Measurements from ENCODE around the gene FRMD3.
"Not testable (repeated sequence)": the region's sequence is repeated elsewhere in the genome, so short reads cannot be mapped to it uniquely, and the experiment has no call there.

Gene FRMD3

GRCh38 chr9:83384214-83384613, 154.0 kb downstream of the FRMD3 start:
- DNase-seq = no peak

DNA sequence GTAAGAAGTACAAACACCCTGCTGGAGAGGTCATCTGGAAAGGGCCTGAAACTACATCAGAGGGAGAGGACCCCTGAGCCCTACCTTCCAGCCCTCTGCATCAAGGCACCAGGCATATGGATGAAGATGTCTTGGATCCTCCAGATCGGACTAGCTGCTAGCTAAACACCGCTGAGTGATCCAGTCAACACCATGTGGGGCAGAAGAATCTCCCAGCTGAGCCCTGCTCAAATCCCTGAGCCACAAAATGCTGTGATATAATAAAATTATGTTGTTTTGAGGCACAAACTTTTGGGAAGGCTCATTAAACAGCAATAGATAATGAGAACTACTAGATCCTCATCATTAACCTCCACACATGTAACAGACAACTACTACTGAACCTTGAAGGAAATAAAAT, 155.2 kb downstream of the FRMD3 start:
- no peak for DNase-seq

GRCh38 chr9:83382421-83382820, 155.8 kb downstream of the FRMD3 start:
- DNase-seq = no peak

GRCh38 chr9:83379045-83379444, 159.2 kb downstream of the FRMD3 start:
- no peak for DNase-seq

- DNase-seq = no peak
Observed at GRCh38 chr9:83372957-83373356, 165.2 kb downstream of the FRMD3 start.

- DNase-seq = no peak
Observed at GRCh38 chr9:83367326-83367725, 170.9 kb downstream of the FRMD3 start.

GRCh38 chr9:83362341-83362995, 175.7 kb downstream of the FRMD3 start:
- DNase-seq = no peak

- DNase-seq = no peak
Observed at GRCh38 chr9:83359039-83359438, 179.2 kb downstream of the FRMD3 start.

DNA sequence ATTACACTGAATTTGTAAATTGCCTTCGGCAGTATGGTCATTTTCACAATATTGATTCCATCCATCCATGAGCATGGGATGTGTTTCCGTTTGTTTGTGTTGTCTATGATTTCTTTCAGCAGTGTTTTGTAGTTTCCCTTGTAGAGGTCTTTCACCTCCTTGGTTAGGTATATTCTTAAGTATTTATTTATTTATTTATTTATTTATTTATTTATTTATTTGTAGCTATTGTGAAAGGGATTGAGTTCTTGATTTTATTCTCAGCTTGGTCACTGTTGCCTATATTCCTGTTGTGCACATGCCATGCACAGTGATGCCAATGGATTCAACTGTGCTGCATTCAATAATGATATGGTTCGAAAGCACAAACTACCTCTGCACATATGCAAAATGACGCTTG, 179.7 kb downstream of the FRMD3 start:
- DNase-seq = not testable (repeated sequence)

DNA sequence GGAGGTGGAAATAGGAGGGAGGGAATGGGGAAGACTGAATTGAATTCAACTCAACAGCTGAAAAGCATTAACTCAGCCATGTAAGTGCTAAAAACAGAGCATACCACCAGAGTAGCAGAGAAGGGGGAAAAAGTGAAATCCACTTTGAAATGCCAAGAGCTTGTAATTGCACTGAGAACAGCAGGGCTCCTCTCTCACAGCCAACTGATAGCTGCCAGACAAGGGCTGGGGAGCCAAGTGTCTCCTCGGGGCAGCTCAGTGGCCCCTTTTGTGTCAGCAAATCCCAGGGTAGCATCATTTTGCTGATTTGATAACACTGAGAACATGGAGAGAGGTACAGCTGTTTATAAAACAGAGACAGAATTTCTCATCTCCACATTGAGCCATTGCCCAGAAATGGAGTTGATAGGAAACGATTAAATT, 182.5 kb downstream of the FRMD3 start:
- no peak for DNase-seq

GRCh38 chr9:83355024-83355444, 183.2 kb downstream of the FRMD3 start:
- DNase-seq = peak; percentile 10

DNA sequence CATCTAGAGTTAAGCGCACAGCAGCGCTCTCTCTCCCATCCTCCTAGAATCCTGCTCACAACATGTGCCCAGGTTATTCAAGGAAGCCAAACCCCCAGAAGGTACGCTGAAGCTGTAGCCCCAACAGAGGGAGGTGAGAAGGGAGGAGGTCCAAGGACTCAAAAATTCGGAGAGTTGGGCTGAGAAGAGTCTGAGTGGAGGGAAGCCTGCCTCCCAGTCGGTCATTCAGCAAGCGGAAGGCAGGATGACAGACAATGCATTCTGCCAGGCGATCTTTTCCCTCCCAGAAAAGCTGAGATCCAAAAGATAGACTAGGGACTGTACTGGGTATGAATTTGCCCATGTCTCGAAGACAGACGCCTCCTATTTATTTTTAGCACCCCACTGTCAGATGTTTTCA, 189.2 kb downstream of the FRMD3 start:
- DNase-seq = no peak

DNA sequence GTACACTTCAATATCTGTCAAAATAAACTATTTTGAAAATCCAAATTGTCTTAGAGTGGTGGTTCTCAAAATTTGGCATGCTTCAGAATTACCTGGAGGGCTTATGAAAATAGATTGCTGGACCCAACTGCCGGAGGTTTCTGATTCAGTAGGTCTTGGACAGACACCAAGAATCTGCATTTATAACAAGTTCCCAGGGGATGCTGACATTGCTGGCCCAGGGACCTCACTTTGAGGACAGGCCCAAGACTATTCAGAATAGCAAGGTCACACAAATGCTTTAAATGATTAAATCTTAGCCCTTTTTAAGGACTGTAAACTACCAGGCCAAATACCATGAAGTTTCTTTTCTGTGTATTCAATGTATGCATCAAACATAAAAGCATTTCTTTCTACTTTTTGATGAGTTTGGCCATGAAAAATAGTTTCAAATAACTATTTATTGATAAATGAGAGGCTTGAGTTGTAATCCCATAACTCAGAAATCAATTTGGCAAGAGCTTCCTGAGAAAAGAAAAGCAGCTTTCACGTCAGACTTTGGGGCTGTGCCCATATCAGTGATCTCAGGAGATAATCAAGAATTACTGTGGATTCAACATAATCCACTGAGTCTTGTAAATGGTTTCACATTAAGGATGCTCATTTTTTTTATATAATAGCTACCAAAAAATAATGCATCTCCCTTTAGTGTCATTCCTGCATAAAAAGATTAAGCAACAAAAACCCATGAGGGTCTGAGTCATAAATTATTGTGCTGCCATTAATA, 191.4 kb downstream of the FRMD3 start:
- DNase-seq = no peak

- DNase-seq = no peak
Observed at GRCh38 chr9:83343366-83343999, 194.7 kb downstream of the FRMD3 start.

GRCh38 chr9:83342731-83343130, 195.5 kb downstream of the FRMD3 start:
- DNase-seq = no peak

GRCh38 chr9:83342006-83342405, 196.2 kb downstream of the FRMD3 start:
- DNase-seq = no peak

DNA sequence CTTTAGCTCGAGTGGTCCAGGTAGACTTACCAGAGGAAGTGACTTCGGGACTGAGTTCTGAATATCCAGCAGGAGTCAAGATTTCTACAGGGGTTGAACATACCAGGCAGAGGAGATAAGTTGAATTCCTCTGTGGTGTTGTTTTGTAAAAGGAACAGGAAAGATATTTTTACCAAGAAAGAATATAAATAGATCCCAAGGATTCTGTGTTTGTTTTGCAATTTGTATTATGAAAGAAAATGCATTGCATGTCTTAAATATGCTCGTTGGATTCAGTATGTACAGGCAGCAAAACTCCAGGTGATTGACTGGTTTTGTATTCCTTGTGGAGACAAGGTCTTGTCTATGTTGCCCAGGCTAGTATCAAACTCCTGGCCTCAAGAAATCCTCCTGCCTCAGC, 197.8 kb downstream of the FRMD3 start:
- no peak for DNase-seq

GRCh38 chr9:83339435-83339834, 198.8 kb downstream of the FRMD3 start:
- no peak for DNase-seq

- no peak for DNase-seq
Observed at GRCh38 chr9:83336706-83337105, 201.5 kb downstream of the FRMD3 start.

GRCh38 chr9:83334320-83334719, 203.9 kb downstream of the FRMD3 start:
- peak; percentile 52 for DNase-seq

- no peak for DNase-seq
Observed at GRCh38 chr9:83330207-83331196, 207.7 kb downstream of the FRMD3 start.

DNA sequence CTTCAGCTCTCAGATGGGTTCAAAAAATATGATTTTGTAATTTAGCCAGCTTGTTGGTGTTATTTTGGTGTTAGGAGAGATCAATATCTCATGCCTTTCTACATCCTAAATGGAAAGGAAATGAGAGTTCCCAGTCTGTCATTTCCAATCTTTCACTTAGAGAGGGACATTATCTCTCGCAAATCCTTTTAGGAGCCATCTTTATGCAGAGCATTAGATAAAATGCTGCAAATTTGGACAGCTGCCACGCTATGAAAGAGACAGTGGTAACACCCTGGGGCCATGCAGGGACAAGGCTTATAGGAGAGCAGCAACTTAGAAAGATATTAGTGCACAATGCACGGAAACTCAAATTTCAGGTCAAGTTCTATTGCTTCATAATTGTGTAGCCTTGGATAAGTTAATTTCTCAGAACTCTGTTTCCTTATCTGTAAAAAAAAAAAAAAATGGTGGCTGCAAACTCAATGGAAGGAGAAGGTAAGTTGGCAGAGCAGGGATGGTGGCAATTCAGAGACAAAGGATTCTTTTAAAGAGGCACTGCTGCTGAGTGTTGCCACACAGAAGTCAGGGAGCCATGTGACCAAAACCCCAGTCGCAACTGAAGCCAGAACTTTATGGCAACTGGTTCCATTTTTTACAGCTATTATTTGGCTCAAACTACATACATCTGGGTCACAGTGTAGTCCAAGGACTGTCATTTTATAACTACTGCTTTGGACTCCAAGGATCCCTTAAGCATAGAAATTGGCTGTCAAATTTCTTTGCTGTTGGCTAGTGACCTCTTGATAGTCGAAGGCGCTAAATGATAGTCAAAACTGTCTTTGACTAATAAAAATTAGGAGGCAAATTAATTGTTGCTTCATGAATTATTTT, 210.2 kb downstream of the FRMD3 start:
- DNase-seq = no peak
